Measurements from ENCODE around the gene SNAP91.

Gene SNAP91

GRCh38 chr6:83711958-83712357 is 3.1 kb upstream of the SNAP91 start:
- H3K4me1 ChIP-seq = no peaks in the 10 kb centered on the region
- no peak overlapping the region for H3K9ac ChIP-seq
- H3K27ac ChIP-seq = no peak overlapping the region
- H3K27me3 ChIP-seq (ENCODE audit: control insufficient read depth, insufficient read depth, low read length) = no peaks in the 10 kb centered on the region
- H3K4me3 ChIP-seq (ENCODE audit: low read depth, low read length) = no peak overlapping the region
- no peaks in the 10 kb centered on the region for H3K36me3 ChIP-seq (ENCODE audit: control insufficient read depth, insufficient read depth, low read length)
- H3K79me2 ChIP-seq = no peaks in the 10 kb centered on the region
- H2AFZ ChIP-seq = no peak overlapping the region
- H3K9me3 ChIP-seq (ENCODE audit: control insufficient read depth, low read length) = no peaks in the 10 kb centered on the region
- no peak overlapping the region for H3K4me2 ChIP-seq (ENCODE audit: low read length)
- TF ChIP-seq, protein P1, sequence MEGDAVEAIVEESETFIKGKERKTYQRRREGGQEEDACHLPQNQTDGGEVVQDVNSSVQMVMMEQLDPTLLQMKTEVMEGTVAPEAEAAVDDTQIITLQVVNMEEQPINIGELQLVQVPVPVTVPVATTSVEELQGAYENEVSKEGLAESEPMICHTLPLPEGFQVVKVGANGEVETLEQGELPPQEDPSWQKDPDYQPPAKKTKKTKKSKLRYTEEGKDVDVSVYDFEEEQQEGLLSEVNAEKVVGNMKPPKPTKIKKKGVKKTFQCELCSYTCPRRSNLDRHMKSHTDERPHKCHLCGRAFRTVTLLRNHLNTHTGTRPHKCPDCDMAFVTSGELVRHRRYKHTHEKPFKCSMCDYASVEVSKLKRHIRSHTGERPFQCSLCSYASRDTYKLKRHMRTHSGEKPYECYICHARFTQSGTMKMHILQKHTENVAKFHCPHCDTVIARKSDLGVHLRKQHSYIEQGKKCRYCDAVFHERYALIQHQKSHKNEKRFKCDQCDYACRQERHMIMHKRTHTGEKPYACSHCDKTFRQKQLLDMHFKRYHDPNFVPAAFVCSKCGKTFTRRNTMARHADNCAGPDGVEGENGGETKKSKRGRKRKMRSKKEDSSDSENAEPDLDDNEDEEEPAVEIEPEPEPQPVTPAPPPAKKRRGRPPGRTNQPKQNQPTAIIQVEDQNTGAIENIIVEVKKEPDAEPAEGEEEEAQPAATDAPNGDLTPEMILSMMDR (IDR thresholded peaks at IDR 0.05) = no peak

- Histone ChIP-seq H3K36me3 (ENCODE audit: control insufficient read depth, insufficient read depth, low read length) (no peaks in the 10 kb centered on the region), H3K9ac (no peak overlapping the region), H3K27me3 (ENCODE audit: control insufficient read depth, insufficient read depth, low read length) (no peaks in the 10 kb centered on the region), H3K79me2 (no peaks in the 10 kb centered on the region), H2AFZ (peak overlapping the region; percentile 96), H3K4me1 (no peaks in the 10 kb centered on the region), H3K9me3 (ENCODE audit: control insufficient read depth, low read length) (no peaks in the 10 kb centered on the region), H3K4me2 (ENCODE audit: low read length) (peak overlapping the region; percentile 83), H3K4me3 (ENCODE audit: low read depth, low read length) (peak overlapping the region; percentile 60), H3K27ac (peak overlapping the region; percentile 70)
- TF ChIP-seq, protein P1 (IDR thresholded peaks at IDR 0.05) = no peak
Measured at GRCh38 chr6:83709748-83710050, 798 bp upstream of the SNAP91 start.

GRCh38 chr6:83708546-83708969 is 343 bp downstream of the SNAP91 start:
- Histone ChIP-seq H3K27me3 (ENCODE audit: control insufficient read depth, insufficient read depth, low read length) (no peaks in the 10 kb centered on the region), H3K9ac (peak overlapping the region; percentile 32), H3K27ac (peak overlapping the region; percentile 70)

GRCh38 chr6:83707829-83708545 is 914 bp downstream of the SNAP91 start:
- H3K9ac ChIP-seq = peak overlapping the region; percentile 32
- no peaks in the 10 kb centered on the region for H3K27me3 ChIP-seq (ENCODE audit: control insufficient read depth, insufficient read depth, low read length)
- peak overlapping the region; percentile 60 for H3K4me3 ChIP-seq (ENCODE audit: low read depth, low read length)
- H3K4me2 ChIP-seq (ENCODE audit: low read length) = peak overlapping the region; percentile 83
- no peaks in the 10 kb centered on the region for H3K36me3 ChIP-seq (ENCODE audit: control insufficient read depth, insufficient read depth, low read length)
- no peaks in the 10 kb centered on the region for H3K9me3 ChIP-seq (ENCODE audit: control insufficient read depth, low read length)
- H3K79me2 ChIP-seq = no peaks in the 10 kb centered on the region
- peak overlapping the region; percentile 55 for H3K27ac ChIP-seq
- no peaks in the 10 kb centered on the region for H3K4me1 ChIP-seq
- H2AFZ ChIP-seq = peak overlapping the region; percentile 96
- TF ChIP-seq, protein P1 (IDR thresholded peaks at IDR 0.05) = no peak

More at GRCh38 chr6:83708546-83708969, 343 bp downstream of the SNAP91 start:
- Histone ChIP-seq H3K36me3 (ENCODE audit: control insufficient read depth, insufficient read depth, low read length) (no peaks in the 10 kb centered on the region), H2AFZ (peak overlapping the region; percentile 96), H3K9me3 (ENCODE audit: control insufficient read depth, low read length) (no peaks in the 10 kb centered on the region), H3K4me1 (no peaks in the 10 kb centered on the region), H3K4me3 (ENCODE audit: low read depth, low read length) (peak overlapping the region; percentile 60), H3K79me2 (no peaks in the 10 kb centered on the region), H3K4me2 (ENCODE audit: low read length) (peak overlapping the region; percentile 83)
- TF ChIP-seq, protein P1 (IDR thresholded peaks at IDR 0.05) = no peak

DNA sequence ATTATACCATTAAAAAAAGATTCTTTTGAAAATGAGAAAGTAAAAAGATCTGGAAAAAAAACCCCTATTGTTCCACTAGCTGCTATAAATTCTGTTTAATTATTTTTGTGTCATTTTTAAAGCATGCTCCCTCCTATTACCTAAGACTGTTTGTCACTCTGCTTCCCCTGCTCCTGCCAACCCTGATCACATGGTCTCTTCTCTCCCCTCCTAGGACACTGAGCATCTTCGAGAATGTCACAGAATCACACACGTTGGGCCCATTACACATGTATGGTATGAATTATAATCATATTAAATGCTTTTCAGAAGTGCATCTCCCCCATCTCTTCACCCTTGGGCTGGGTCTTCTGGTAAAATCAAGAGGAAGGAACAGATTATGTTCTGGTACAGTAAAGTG is 6.2 kb downstream of the SNAP91 start:
- H3K9ac ChIP-seq = no peak overlapping the region
- no peaks in the 10 kb centered on the region for H3K27me3 ChIP-seq (ENCODE audit: control insufficient read depth, insufficient read depth, low read length)
- H3K4me3 ChIP-seq (ENCODE audit: low read depth, low read length) = no peak overlapping the region
- no peak overlapping the region for H3K27ac ChIP-seq
- TF ChIP-seq, protein P1 (IDR thresholded peaks at IDR 0.05) = no peak
- no peak overlapping the region for H3K4me2 ChIP-seq (ENCODE audit: low read length)
- no peaks in the 10 kb centered on the region for H3K36me3 ChIP-seq (ENCODE audit: control insufficient read depth, insufficient read depth, low read length)
- H3K9me3 ChIP-seq (ENCODE audit: control insufficient read depth, low read length) = no peaks in the 10 kb centered on the region
- no peaks in the 10 kb centered on the region for H3K4me1 ChIP-seq
- no peaks in the 10 kb centered on the region for H3K79me2 ChIP-seq
- no peak overlapping the region for H2AFZ ChIP-seq

All from parathyroid adenoma (tissue), 2 donors.